PC-3 (cell line): ENCODE measurements around the gene KRTAP12-2. TPM values are rescaled to one million over a fixed set of nuclear protein-coding genes. Genes with fewer than 3 reads are reported as not detected.

Source experiments
- ATAC-seq: fragments of 200-7000 bp; cut with Tn5 transposase; 2 replicates; pipeline ENCODE4 v1.9.1; 2020; ENCODE audit warnings: mild to moderate bottlenecking, moderate library complexity
- BruUV-seq: library from RNA; stranded (reverse); fragments of 400-500 nt; replicated peaks from 2 replicates; lab custom pipeline; 2021; lab: Mats Ljungman, UMichigan
- CTCF ChIA-PET: fragments of 300-600 bp; sonication (Branson Sonifier 250); formaldehyde crosslinking; loops from one replicate; lab custom pipeline; 2022; ENCODE audit warnings: antibody characterized with exemption; lab: Charles Lee
- POLR2A ChIA-PET: fragments of 300-600 bp; sonication (Branson Sonifier 250); formaldehyde crosslinking; loops from one replicate; lab custom pipeline; 2022; ENCODE audit warnings: antibody characterized with exemption; ENCODE audit not compliant: unreplicated experiment; lab: Charles Lee
- DNase-seq: peaks from one replicate; pipeline ENCODE4 v3.0.0-alpha.2; 2015
- H2AFZ ChIP-seq: fragments of 300-600 bp; sonication (generic); 2 replicates; pipeline ENCODE4 v1.6.0; 2016; ENCODE audit warnings: antibody characterized with exemption, low read length
- H3F3A ChIP-seq: fragments of 300-600 bp; sonication (generic); one replicate; pipeline ENCODE4 v1.6.0; 2017; ENCODE audit warnings: antibody characterized with exemption, low read length, control low read depth, mild to moderate bottlenecking; ENCODE audit not compliant: unreplicated experiment
- H3K27ac ChIP-seq: fragments of 300-600 bp; sonication (generic); 2 replicates; pipeline ENCODE4 v1.5.1; 2016; ENCODE audit warnings: mild to moderate bottlenecking, low read length
- H3K27me3 ChIP-seq: fragments of 300-600 bp; sonication (generic); 2 replicates; pipeline ENCODE4 v1.6.1; 2016; ENCODE audit warnings: low read length, mixed read lengths
- H3K36me3 ChIP-seq: fragments of 300-600 bp; sonication (generic); 2 replicates; pipeline ENCODE4 v1.6.1; 2016; ENCODE audit warnings: low read depth, mixed run types, low read length, mixed read lengths
- H3K4me1 ChIP-seq: fragments of 300-600 bp; sonication (generic); 2 replicates; pipeline ENCODE4 v1.5.1; 2016; ENCODE audit warnings: low read length; ENCODE audit not compliant: insufficient read depth
- H3K4me2 ChIP-seq: fragments of 300-600 bp; sonication (generic); 2 replicates; pipeline ENCODE4 v1.6.0; 2016; ENCODE audit warnings: low read length
- H3K4me3 ChIP-seq: fragments of 300-600 bp; sonication (generic); 2 replicates; pipeline ENCODE4 v1.5.1; 2016; ENCODE audit warnings: mild to moderate bottlenecking, low read length, mixed read lengths
- H3K79me2 ChIP-seq: fragments of 300-600 bp; sonication (generic); 2 replicates; pipeline ENCODE4 v1.6.1; 2017; ENCODE audit warnings: low read length, mixed read lengths
- H3K9ac ChIP-seq: fragments of 300-600 bp; sonication (generic); 2 replicates; pipeline ENCODE4 v1.6.0; 2016; ENCODE audit warnings: mild to moderate bottlenecking, low read length
- H3K9me2 ChIP-seq: fragments of 300-600 bp; sonication (generic); replicated peaks from 2 replicates; pipeline ENCODE4 v1.6.1; 2016; ENCODE audit warnings: mixed run types, low read length, mixed read lengths
- H3K9me3 ChIP-seq: fragments of 300-600 bp; sonication (generic); 2 replicates; pipeline ENCODE4 v1.6.1; 2016; ENCODE audit warnings: low read length, mixed read lengths
- H4K20me1 ChIP-seq: fragments of 300-600 bp; sonication (generic); 2 replicates; pipeline ENCODE4 v1.6.1; 2016; ENCODE audit warnings: low read length, mixed read lengths
- EZH2 ChIP-seq: fragments of 300-600 bp; sonication (generic); IDR thresholded peaks from one replicate; pipeline ENCODE4 v1.6.1; 2017; ENCODE audit warnings: antibody characterized with exemption, mild to moderate bottlenecking, low read length; ENCODE audit not compliant: unreplicated experiment
- EZH2phosphoT487 ChIP-seq: fragments of 300-600 bp; sonication (generic); IDR thresholded peaks from 2 replicates; pipeline ENCODE4 v1.6.1; 2018; ENCODE audit warnings: mild to moderate bottlenecking, antibody characterized with exemption, low read length, borderline replicate concordance
- intact Hi-C: fragments of 100-400 bp; cut with micrococcal nuclease; formaldehyde crosslinking; loops from 2 replicates; pipeline ENCODE4 v1.9.0; 2023
- total RNA-seq: library from RNA; depleted of rRNA; stranded (reverse); fragments of >200 nt; gene quantifications from 2 replicates; pipeline ENCODE4 v1.2.3, GENCODE V29; 2014
- TF ChIP-seq, protein P1 (sequence below): fragments of 300-600 bp; sonication (generic); conservative IDR thresholded peaks from 2 replicates; pipeline ENCODE4 v1.5.1; 2017; ENCODE audit warnings: antibody characterized with exemption, low read depth, mild to moderate bottlenecking, low read length

The KRTAP12-2 gene
- total RNA-seq, 1 experiment from 2014 or later = not detected

DNA sequence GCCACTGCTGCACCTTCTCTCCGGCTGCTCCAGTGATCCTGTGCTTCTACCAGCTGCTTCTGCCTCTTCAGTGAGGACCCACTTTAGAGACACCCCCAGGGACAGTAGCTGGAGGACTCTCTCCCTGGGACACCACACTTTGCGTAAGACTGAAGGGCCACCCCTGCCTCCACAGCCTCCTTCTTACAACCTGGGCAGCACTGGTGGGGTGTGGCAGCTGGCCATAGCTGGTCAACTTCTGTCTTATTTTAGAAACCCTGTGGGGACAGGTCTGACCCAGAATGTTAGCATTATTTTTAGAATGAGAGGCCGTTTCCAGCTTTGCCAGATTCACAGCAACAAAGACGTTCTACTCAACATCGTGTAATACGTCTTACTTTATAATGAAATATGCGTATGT lies 41.0 kb downstream of the KRTAP12-2 start:
- H3K36me3 ChIP-seq = no peaks in the 10 kb centered on the region
- ChIA-PET CTCF (no interaction called here), POLR2A (no interaction called here)
- no TSS peak for BruUV-seq
- no peaks in the 10 kb centered on the region for H3K79me2 ChIP-seq
- DNase-seq (no peak), ATAC-seq (no peak)
- no peaks in the 10 kb centered on the region for H3K27me3 ChIP-seq
- H3F3A ChIP-seq = no peaks in the 10 kb centered on the region
- H3K4me3 ChIP-seq = no peak overlapping the region
- no peak overlapping the region for H3K27ac ChIP-seq
- H3K4me2 ChIP-seq = no peak overlapping the region
- peaks cover 12% of the 10 kb centered on the region for H3K9me3 ChIP-seq
- H2AFZ ChIP-seq = no peak overlapping the region
- H3K9me2 ChIP-seq = no peaks in the 10 kb centered on the region
- TF ChIP-seq EZH2phosphoT487 = no peak
- TF ChIP-seq, protein P1, sequence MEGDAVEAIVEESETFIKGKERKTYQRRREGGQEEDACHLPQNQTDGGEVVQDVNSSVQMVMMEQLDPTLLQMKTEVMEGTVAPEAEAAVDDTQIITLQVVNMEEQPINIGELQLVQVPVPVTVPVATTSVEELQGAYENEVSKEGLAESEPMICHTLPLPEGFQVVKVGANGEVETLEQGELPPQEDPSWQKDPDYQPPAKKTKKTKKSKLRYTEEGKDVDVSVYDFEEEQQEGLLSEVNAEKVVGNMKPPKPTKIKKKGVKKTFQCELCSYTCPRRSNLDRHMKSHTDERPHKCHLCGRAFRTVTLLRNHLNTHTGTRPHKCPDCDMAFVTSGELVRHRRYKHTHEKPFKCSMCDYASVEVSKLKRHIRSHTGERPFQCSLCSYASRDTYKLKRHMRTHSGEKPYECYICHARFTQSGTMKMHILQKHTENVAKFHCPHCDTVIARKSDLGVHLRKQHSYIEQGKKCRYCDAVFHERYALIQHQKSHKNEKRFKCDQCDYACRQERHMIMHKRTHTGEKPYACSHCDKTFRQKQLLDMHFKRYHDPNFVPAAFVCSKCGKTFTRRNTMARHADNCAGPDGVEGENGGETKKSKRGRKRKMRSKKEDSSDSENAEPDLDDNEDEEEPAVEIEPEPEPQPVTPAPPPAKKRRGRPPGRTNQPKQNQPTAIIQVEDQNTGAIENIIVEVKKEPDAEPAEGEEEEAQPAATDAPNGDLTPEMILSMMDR = no peak
- no peak for TF ChIP-seq EZH2
- no peak overlapping the region for H3K9ac ChIP-seq
- no peaks in the 10 kb centered on the region for H3K4me1 ChIP-seq
- H4K20me1 ChIP-seq = no peaks in the 10 kb centered on the region
- intact Hi-C loops = no loop called here

DNA sequence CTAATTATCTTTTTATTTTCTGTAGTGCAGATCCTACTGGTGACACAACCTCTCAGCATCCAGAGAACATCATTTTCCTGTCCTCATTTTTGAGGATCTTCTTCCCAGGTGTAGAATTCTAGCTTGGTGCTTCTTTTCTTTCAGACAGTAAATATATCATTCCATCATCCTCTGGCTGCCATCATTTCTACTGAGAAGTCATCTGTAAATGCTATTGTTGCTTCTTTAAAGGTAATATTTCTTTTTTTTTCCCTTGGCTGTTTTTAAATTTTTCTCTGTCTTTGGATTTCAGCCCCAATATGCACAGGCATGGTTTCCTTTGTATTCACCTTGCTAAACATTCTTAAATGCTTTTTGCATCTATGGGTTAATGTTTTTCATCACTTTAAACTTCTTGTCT lies 43.2 kb downstream of the KRTAP12-2 start:
- intact Hi-C loops = no loop called here
- Histone ChIP-seq H3K36me3 (no peaks in the 10 kb centered on the region), H4K20me1 (no peaks in the 10 kb centered on the region), H3K4me2 (no peak overlapping the region), H3K79me2 (no peaks in the 10 kb centered on the region), H3K9me2 (no peaks in the 10 kb centered on the region), H3K27ac (no peak overlapping the region), H3K4me3 (no peak overlapping the region), H3F3A (no peaks in the 10 kb centered on the region), H3K9ac (no peak overlapping the region), H3K27me3 (no peaks in the 10 kb centered on the region), H3K9me3 (peaks cover 13% of the 10 kb centered on the region), H3K4me1 (no peaks in the 10 kb centered on the region), H2AFZ (no peak overlapping the region)
- no peak for DNase-seq
- no peak for TF ChIP-seq EZH2
- no TSS peak for BruUV-seq
- no peak for ATAC-seq
- POLR2A ChIA-PET = no interaction called here
- CTCF ChIA-PET = no interaction called here

DNA sequence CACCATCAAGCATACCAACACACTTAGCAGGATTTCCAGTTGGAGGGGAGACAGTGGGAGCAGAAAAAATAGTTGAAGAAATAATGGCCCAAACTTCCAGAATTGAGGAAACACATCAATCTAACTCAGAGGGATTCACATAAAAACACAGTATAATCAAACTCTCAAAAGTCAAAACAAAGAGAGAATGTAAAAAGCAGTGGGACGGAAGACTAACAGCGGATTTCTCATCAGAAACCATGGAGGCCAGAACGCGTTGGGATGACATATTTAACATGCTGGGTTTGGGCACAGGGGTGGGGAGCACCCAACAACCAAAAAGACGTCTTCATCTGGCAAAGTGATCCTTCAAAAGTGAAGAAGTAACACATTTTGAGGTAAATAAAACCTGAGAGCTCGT lies 46.8 kb downstream of the KRTAP12-2 start:
- Histone ChIP-seq H2AFZ (no peak overlapping the region), H3K79me2 (no peaks in the 10 kb centered on the region), H3K9me2 (no peaks in the 10 kb centered on the region), H3K27me3 (no peaks in the 10 kb centered on the region), H3K9ac (no peak overlapping the region), H3K4me1 (no peaks in the 10 kb centered on the region), H3K4me3 (no peak overlapping the region), H3F3A (no peaks in the 10 kb centered on the region), H3K27ac (no peak overlapping the region), H3K36me3 (no peaks in the 10 kb centered on the region), H3K9me3 (peaks cover 13% of the 10 kb centered on the region), H4K20me1 (no peaks in the 10 kb centered on the region), H3K4me2 (no peak overlapping the region)
- no peak for ATAC-seq
- no peak for DNase-seq
- no TSS peak for BruUV-seq
- intact Hi-C loops = no loop called here
- TF ChIP-seq EZH2 = no peak
- TF ChIP-seq, protein P1 = no peak
- no peak for TF ChIP-seq EZH2phosphoT487
- CTCF ChIA-PET = interaction anchor here (1.2 kb wide), 1 partner anchor 123 kb away, joined by 5 read pairs; no protein-coding TSS in a partner anchor
- POLR2A ChIA-PET = no interaction called here
